Smooth muscle cell (in vitro differentiated cells): ENCODE results near the gene SMCR8. TPM values are rescaled to one million over a fixed set of nuclear protein-coding genes. Genes with fewer than 3 reads are reported as not detected.

ENCODE experiments used
- DNase-seq: peaks from one replicate; lab custom pipeline; 2025; ENCODE audit not compliant: unreplicated experiment; lab: John Stamatoyannopoulos, UW
- H2AFZ ChIP-seq: fragments of 200-600 bp; sonication (generic); 2 replicates; pipeline ENCODE4 v1.6.0; 2016; ENCODE audit warnings: antibody characterized with exemption, low read depth, mild to moderate bottlenecking
- H3F3A ChIP-seq: fragments of 200-600 bp; sonication (generic); 2 replicates; pipeline ENCODE4 v1.6.0; 2017; ENCODE audit warnings: antibody characterized with exemption, low read depth
- H3K27ac ChIP-seq: fragments of 200-600 bp; sonication (generic); 2 replicates; pipeline ENCODE4 v1.5.1; 2016; ENCODE audit warnings: low read depth, mild to moderate bottlenecking
- H3K27me3 ChIP-seq: fragments of 200-600 bp; sonication (generic); 2 replicates; pipeline ENCODE4 v1.6.1; 2016; ENCODE audit warnings: low read depth, mild to moderate bottlenecking
- H3K36me3 ChIP-seq: fragments of 200-600 bp; sonication (generic); 2 replicates; pipeline ENCODE4 v1.5.1; 2016; ENCODE audit warnings: low read depth
- H3K4me1 ChIP-seq: fragments of 200-600 bp; sonication (generic); 2 replicates; pipeline ENCODE4 v1.5.1; 2016; ENCODE audit warnings: low read depth
- H3K4me2 ChIP-seq: fragments of 200-600 bp; sonication (generic); 2 replicates; pipeline ENCODE4 v1.6.0; 2016; ENCODE audit warnings: mild to moderate bottlenecking
- H3K4me3 ChIP-seq: fragments of 200-600 bp; sonication (generic); 2 replicates; pipeline ENCODE4 v1.5.1; 2016; ENCODE audit warnings: mild to moderate bottlenecking
- H3K79me2 ChIP-seq: fragments of 200-600 bp; sonication (generic); 2 replicates; pipeline ENCODE4 v1.6.0; 2016; ENCODE audit warnings: low read depth, mild to moderate bottlenecking
- H3K9ac ChIP-seq: fragments of 200-600 bp; sonication (generic); 2 replicates; pipeline ENCODE4 v1.6.0; 2016; ENCODE audit warnings: low read depth
- H3K9me3 ChIP-seq: fragments of 200-600 bp; sonication (generic); replicated peaks from 2 replicates; pipeline ENCODE4 v1.5.1; 2016; ENCODE audit warnings: low read depth
- H4K20me1 ChIP-seq: fragments of 200-600 bp; sonication (generic); 2 replicates; pipeline ENCODE4 v1.6.0; 2016; ENCODE audit warnings: low read depth
- WGBS: methylation state at CpG from one replicate; pipeline ENCODE4 v1.1.7; 2016; ENCODE audit warnings: low lambda C conversion rate; 5-methylcytosine and 5-hydroxymethylcytosine counted together
- polyA plus RNA-seq: library from polyadenylated mRNA; unstranded; fragments of >200 nt; fragmentation: Nextera tagmentation; extraction: Ambion mirVana; gene quantifications from 2 replicates; pipeline ENCODE4 v1.2.1, GENCODE V29; 2016
- total RNA-seq: library from RNA; depleted of rRNA; stranded (reverse); fragments of >200 nt; gene quantifications from 2 replicates; pipeline ENCODE4 v1.2.3, GENCODE V29; 2014
- TF ChIP-seq, protein P1 (sequence below): fragments of 200-600 bp; sonication (generic); IDR thresholded peaks from 2 replicates; pipeline ENCODE4 v1.5.1; 2017; ENCODE audit warnings: borderline replicate concordance, mild to moderate bottlenecking, antibody characterized with exemption; ENCODE audit not compliant: insufficient read depth, poor library complexity, severe bottlenecking

Gene SMCR8
- total and polyA plus RNA-seq, 2 experiments from 2014 or later: 3.3 to 12.6 TPM

DNA sequence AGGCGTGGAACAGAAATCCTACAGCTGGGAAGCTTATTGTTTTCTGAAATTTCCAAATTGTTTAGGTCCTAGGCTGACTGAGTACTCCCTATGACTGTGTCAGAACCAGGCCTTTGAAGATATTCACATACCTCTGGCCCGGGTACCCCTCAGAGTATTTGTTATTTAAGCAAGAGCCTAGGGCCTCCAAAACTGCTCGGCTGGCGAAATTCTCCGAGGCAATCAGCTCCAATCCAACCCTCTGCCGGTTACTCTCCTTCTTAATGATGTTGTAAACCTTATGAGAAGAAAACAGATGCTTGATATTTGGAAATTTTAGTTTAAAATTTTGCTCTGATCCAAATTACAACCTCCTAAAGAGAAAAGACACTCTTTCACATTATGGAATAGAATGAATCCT lies 38.4 kb downstream of the SMCR8 start:
- DNase-seq: no peak
- H3K36me3 ChIP-seq: no peaks in the 10 kb centered on the region
- no peak overlapping the region for H2AFZ ChIP-seq
- H4K20me1 ChIP-seq: no peaks in the 10 kb centered on the region
- H3K27me3 ChIP-seq: no peaks in the 10 kb centered on the region
- no peak overlapping the region for H3K9ac ChIP-seq
- H3K4me1 ChIP-seq: no peaks in the 10 kb centered on the region
- no peaks in the 10 kb centered on the region for H3F3A ChIP-seq
- H3K9me3 ChIP-seq: no peaks in the 10 kb centered on the region
- no peaks in the 10 kb centered on the region for H3K79me2 ChIP-seq
- H3K27ac ChIP-seq: no peak overlapping the region
- 94% methylated on average over 6 of the region's 6 CpGs for WGBS
- TF ChIP-seq, protein P1, sequence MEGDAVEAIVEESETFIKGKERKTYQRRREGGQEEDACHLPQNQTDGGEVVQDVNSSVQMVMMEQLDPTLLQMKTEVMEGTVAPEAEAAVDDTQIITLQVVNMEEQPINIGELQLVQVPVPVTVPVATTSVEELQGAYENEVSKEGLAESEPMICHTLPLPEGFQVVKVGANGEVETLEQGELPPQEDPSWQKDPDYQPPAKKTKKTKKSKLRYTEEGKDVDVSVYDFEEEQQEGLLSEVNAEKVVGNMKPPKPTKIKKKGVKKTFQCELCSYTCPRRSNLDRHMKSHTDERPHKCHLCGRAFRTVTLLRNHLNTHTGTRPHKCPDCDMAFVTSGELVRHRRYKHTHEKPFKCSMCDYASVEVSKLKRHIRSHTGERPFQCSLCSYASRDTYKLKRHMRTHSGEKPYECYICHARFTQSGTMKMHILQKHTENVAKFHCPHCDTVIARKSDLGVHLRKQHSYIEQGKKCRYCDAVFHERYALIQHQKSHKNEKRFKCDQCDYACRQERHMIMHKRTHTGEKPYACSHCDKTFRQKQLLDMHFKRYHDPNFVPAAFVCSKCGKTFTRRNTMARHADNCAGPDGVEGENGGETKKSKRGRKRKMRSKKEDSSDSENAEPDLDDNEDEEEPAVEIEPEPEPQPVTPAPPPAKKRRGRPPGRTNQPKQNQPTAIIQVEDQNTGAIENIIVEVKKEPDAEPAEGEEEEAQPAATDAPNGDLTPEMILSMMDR: no peak
- H3K4me2 ChIP-seq: no peak overlapping the region
- H3K4me3 ChIP-seq: no peak overlapping the region

DNA sequence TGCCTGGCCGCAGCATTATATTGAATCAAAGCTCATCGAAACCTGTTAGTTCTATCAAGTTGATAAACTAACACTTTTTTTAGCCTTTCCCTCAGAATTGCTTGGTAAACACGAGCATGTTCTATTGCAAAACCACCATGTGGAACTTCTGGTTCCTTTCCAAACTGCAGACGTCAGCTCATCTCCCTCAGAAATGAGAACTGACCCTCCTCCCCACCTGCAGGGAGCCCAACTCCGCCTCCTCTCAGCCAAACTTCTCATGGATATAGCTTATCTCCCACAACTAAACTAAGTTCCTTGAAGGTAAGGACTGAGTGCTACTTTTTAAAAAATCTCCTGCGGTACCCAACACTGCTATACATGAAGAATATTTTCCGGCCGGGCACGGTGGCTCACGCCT lies 41.5 kb downstream of the SMCR8 start:
- Histone ChIP-seq H3K27me3 (no peaks in the 10 kb centered on the region), H3K79me2 (no peaks in the 10 kb centered on the region), H2AFZ (no peak overlapping the region), H3F3A (no peaks in the 10 kb centered on the region), H3K4me3 (no peak overlapping the region), H3K4me2 (no peak overlapping the region), H3K9ac (no peak overlapping the region), H3K36me3 (no peaks in the 10 kb centered on the region), H3K27ac (no peak overlapping the region), H3K9me3 (no peaks in the 10 kb centered on the region), H4K20me1 (no peaks in the 10 kb centered on the region), H3K4me1 (no peaks in the 10 kb centered on the region)
- 94% methylated on average over 10 of the region's 10 CpGs for WGBS
- TF ChIP-seq, protein P1: no peak
- no peak for DNase-seq

DNA sequence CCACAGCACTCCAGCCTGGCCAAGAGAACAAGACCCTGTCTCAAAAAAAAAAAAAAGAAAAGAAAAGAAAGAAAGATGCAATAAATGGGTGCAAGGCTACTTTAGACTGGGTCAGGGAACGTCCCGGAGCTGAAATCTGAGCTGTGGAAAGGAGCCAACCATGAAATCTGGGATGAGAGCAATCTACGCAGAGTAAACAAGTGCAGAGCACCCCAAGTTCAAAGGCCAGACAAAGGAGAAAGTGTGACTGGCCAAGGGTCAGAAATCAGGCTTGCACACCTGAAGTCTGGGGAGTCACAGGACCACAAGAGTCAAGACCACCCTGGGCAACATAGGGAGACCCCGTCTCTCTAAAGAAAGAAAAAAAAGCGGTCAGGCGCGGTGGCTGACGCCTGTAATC lies 45.4 kb downstream of the SMCR8 start:
- Histone ChIP-seq H2AFZ (no peak overlapping the region), H3K9me3 (no peaks in the 10 kb centered on the region), H3K79me2 (no peaks in the 10 kb centered on the region), H3K36me3 (no peaks in the 10 kb centered on the region), H3K4me2 (no peak overlapping the region), H3F3A (no peaks in the 10 kb centered on the region), H3K9ac (no peak overlapping the region), H3K27ac (no peak overlapping the region), H3K4me1 (peaks cover 7% of the 10 kb centered on the region), H4K20me1 (no peaks in the 10 kb centered on the region), H3K4me3 (no peak overlapping the region), H3K27me3 (no peaks in the 10 kb centered on the region)
- DNase-seq: no peak
- TF ChIP-seq, protein P1: no peak
- WGBS: 95% methylated on average over 8 of the region's 8 CpGs

DNA sequence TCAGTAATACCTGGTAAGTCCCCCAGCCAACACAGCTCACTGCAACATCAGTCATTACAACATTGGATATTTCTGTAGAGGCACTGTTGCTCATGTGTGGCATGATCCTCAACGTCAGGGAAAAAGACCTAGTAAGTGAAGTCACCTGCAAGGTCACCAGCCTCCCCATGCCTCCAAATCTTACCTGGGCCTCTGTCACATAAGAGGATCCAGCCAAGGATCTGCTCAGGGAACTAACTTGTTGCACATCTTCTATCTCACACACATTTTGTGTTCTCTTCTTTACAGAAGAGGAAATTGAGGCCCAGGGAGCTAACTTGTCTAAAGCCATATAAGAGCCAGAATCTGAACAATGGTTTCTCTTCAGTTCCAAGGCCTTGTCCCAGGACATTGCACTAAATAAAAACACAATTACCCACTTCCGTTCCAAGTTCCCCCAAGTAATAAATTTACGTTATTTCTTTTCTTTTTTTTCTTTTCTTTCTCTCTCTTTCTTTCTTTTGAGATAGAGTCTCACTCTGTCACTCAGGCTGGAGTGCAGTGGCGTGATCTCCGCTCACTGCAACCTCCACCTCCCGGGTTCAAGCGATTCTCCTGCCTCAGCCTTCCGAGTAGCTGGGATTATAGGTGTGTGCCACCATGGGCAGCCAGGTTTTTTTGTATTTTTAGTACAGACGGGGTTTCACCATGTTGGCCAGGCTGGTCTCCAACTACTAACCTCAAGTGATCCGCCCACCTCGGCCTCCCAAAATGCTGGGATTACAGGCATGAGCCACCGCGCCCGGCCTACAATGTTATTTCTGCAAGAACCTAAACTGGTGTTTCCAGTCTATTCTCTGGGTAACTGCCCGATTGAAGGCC lies 47.0 kb downstream of the SMCR8 start:
- TF ChIP-seq, protein P1: no peak
- H3K4me3 ChIP-seq: peak overlapping the region; percentile 63
- no peaks in the 10 kb centered on the region for H3K36me3 ChIP-seq
- no peaks in the 10 kb centered on the region for H3K79me2 ChIP-seq
- no peak for DNase-seq
- no peaks in the 10 kb centered on the region for H3K9me3 ChIP-seq
- H4K20me1 ChIP-seq: no peaks in the 10 kb centered on the region
- peak overlapping the region; percentile 94 for H3K4me2 ChIP-seq
- no peak overlapping the region for H3K9ac ChIP-seq
- H3K27me3 ChIP-seq: no peaks in the 10 kb centered on the region
- no peak overlapping the region for H3K27ac ChIP-seq
- H3F3A ChIP-seq: no peaks in the 10 kb centered on the region
- H3K4me1 ChIP-seq: peaks cover 7% of the 10 kb centered on the region
- WGBS: 66% methylated on average over 15 of the region's 15 CpGs
- peak overlapping the region; percentile 91 for H2AFZ ChIP-seq
